WI38 (cell line): Measurements from ENCODE around the gene IFNAR1.

Experiments used
- H3K4me3 ChIP-seq: 2 replicates; pipeline ENCODE4 v1.5.1; 2011; ENCODE audit warnings: low read depth, mild to moderate bottlenecking, control low read depth, low read length
- CTCF ChIP-seq: IDR thresholded peaks from 2 replicates; pipeline ENCODE4 v1.5.1; 2012; ENCODE audit warnings: low read depth, mild to moderate bottlenecking, control low read depth, low read length

The IFNAR1 gene

GRCh38 chr21:33393348-33393747 is 68.6 kb downstream of the IFNAR1 start:
- H3K4me3 ChIP-seq, result no peak overlapping the region
- no peak for TF ChIP-seq CTCF

- no peak for TF ChIP-seq CTCF
- no peak overlapping the region for H3K4me3 ChIP-seq
These were observed 69.5 kb downstream of the IFNAR1 start for GRCh38 chr21:33394260-33394659.

GRCh38 chr21:33395891-33396331 is 71.1 kb downstream of the IFNAR1 start:
- TF ChIP-seq CTCF, result no peak
- H3K4me3 ChIP-seq, result no peak overlapping the region

- H3K4me3 ChIP-seq, result no peak overlapping the region
These were observed 71.7 kb downstream of the IFNAR1 start for GRCh38 chr21:33396436-33396835.

GRCh38 chr21:33396951-33397350 is 72.2 kb downstream of the IFNAR1 start:
- H3K4me3 ChIP-seq, result no peak overlapping the region
- no peak for TF ChIP-seq CTCF

More at GRCh38 chr21:33396436-33396835, 71.7 kb downstream of the IFNAR1 start:
- TF ChIP-seq CTCF, result no peak

GRCh38 chr21:33397717-33398116 is 72.9 kb downstream of the IFNAR1 start:
- no peak for TF ChIP-seq CTCF
- no peak overlapping the region for H3K4me3 ChIP-seq

GRCh38 chr21:33398361-33398760 is 73.6 kb downstream of the IFNAR1 start:
- no peak overlapping the region for H3K4me3 ChIP-seq
- no peak for TF ChIP-seq CTCF
